GM19324 (cell line): Measurements from ENCODE around the gene HBE1.

ENCODE experiments used
- ATAC-seq: cut with Tn5 transposase; IDR thresholded peaks from one replicate; pipeline ENCODE4 v1.9.1; 2021; ENCODE audit warnings: mild to moderate bottlenecking, moderate library complexity; ENCODE audit not compliant: unreplicated experiment, low FRiP score

HBE1 gene

GRCh38 chr11:5286351-5286750 lies 16.6 kb upstream of the HBE1 start:
- no peak for ATAC-seq

- ATAC-seq = no peak
Measured at GRCh38 chr11:5285703-5286340, 16.1 kb upstream of the HBE1 start.

GRCh38 chr11:5284637-5285036 lies 14.9 kb upstream of the HBE1 start:
- no peak for ATAC-seq

- ATAC-seq = no peak
Measured at GRCh38 chr11:5283882-5284281, 14.1 kb upstream of the HBE1 start.

- ATAC-seq = no peak
Measured at GRCh38 chr11:5283086-5283485, 13.3 kb upstream of the HBE1 start.

GRCh38 chr11:5282628-5283027 lies 12.9 kb upstream of the HBE1 start:
- no peak for ATAC-seq

- no peak for ATAC-seq
Measured at GRCh38 chr11:5281596-5281995, 11.9 kb upstream of the HBE1 start.

DNA sequence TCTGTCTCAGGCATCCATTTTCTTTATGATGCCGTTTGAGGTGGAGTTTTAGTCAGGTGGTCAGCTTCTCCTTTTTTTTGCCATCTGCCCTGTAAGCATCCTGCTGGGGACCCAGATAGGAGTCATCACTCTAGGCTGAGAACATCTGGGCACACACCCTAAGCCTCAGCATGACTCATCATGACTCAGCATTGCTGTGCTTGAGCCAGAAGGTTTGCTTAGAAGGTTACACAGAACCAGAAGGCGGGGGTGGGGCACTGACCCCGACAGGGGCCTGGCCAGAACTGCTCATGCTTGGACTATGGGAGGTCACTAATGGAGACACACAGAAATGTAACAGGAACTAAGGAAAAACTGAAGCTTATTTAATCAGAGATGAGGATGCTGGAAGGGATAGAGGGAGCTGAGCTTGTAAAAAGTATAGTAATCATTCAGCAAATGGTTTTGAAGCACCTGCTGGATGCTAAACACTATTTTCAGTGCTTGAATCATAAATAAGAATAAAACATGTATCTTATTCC lies 10.9 kb upstream of the HBE1 start:
- peak; percentile 77 for ATAC-seq

DNA sequence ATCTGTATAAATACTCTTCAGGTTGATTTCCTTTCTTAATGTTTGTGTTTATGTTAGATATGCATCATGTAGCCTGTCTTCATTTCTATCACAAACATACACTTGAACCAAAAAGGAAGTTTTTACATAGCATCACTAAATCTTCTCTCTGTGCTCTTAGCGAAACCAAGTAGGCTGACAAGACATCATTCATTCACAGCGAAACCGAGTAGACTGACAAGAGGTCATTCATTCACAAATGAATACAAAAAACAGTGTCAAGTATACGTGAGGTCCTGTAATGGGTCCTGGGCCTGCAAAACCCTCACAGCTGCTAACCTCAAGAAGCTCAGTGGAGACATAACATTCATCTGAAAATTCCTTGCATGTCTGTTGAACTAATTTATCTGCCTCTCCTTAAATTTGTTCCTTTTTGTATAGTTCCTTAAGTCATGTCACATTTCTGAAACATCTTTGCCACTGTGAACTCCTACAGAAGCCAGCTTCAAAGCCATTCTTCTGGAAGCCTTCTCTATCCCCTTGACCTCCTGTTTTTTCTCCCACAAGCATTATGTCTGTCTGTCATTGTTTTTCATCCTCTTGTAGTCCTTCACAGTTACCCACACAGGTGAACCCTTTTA lies 9.8 kb upstream of the HBE1 start:
- ATAC-seq = no peak

DNA sequence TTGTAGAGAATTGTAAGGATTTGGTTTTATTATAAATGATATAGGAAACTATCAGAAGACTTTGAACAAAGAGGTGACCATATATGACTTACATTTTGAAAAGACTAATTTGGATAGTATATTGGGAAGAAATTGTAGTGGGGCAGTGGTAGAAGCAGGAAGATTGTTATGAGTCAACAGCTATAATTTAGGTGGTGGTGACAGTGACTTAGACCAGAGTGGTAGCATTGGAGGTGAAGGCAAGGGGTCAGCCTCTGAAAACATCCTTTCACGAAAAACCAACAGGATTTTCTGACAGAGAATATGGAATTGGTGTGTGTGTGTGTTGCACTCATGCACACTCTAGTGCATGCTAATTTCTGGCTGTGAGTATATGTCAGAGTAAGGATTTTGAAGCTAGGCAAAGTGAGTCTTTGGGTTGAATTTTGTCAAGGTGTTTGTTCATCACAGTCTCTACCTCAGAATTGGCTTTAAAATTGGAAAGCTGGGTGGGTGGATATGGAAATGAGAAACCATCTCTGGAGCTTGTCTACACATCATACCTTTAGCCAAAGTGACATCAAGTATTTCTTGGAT lies 8.2 kb upstream of the HBE1 start:
- ATAC-seq = no peak

DNA sequence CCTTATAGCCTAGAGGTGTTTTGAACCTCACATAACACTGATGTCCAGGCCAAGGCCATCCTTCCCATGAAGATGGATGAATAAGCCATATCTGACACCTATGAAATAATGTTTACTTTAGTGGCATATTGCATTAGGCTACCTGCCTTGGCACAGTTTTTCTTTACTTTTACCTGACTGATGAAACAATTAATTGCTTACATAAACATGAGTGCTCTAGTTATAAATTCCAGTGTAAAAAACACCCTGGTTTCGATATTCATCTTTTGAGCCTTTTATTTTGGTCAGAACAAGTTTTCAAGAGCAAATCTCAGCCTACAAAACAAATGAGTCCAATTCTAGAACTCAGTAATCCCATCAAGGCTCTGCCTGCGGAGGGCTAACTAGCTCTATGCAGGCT lies 7.0 kb upstream of the HBE1 start:
- ATAC-seq = no peak

- no peak for ATAC-seq
Measured at GRCh38 chr11:5275369-5276110, 5.8 kb upstream of the HBE1 start.

GRCh38 chr11:5274395-5274794 lies 4.7 kb upstream of the HBE1 start:
- no peak for ATAC-seq

GRCh38 chr11:5272395-5273017 lies 2.8 kb upstream of the HBE1 start:
- ATAC-seq = no peak

GRCh38 chr11:5267033-5267563 lies 2.6 kb downstream of the HBE1 start:
- ATAC-seq = no peak

- ATAC-seq = no peak
Measured at GRCh38 chr11:5266609-5267008, 3.1 kb downstream of the HBE1 start.

- ATAC-seq = no peak
Measured at GRCh38 chr11:5265832-5266231, 3.9 kb downstream of the HBE1 start.

- ATAC-seq = no peak
Measured at GRCh38 chr11:5258543-5259262, 11.0 kb downstream of the HBE1 start.

DNA sequence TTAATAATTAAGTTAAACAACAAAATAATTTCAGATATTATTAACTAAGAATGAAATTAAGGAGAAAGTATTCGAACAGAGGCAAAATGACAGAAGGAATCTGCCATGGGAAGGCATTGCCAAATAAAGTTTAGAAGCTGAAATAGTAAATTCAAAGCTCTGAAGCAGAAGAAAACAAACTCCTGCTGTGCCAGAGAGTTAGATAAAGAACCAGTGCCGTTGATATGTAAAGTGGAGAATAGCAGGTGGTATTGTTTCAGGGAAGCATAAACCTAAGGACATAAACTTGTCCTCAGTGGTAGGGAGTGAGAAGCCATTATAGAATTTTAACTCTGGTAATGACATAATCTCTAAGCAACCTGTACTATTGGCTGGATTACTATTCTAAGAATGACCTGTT lies 12.4 kb downstream of the HBE1 start:
- ATAC-seq = no peak
